Measurements from ENCODE around the gene THAP7. TPM values are rescaled to one million over a fixed set of nuclear protein-coding genes. Genes with fewer than 3 reads are reported as not detected.
A peak's percentile ranks its signal among the peaks of the same experiment; 100 is the strongest.

THAP7 gene
- total RNA-seq, 4 donors from 2014 or later: 16.2 to 45.9 (median 30.9) TPM

- intact Hi-C loops (cut with DNase I; ENCODE audit: low total_unique reads): no loop called here
Observed at GRCh38 chr22:21016644-21017420, 14.9 kb upstream of the THAP7 start.

GRCh38 chr22:21015466-21016006 lies 13.6 kb upstream of the THAP7 start:
- H3K27ac ChIP-seq: peak overlapping the region in 1 of 2 donors; percentile 25
- TF ChIP-seq CTCF (IDR thresholded peaks at IDR 0.05) (no peak), POLR2A (IDR thresholded peaks at IDR 0.05) (no peak)
- no peak for DNase-seq
- intact Hi-C loops (cut with DNase I; ENCODE audit: low total_unique reads): no loop called here
- H3K4me1 ChIP-seq: peaks cover 4 to 11% of the 10 kb centered on the region in 2 donors
- H3K36me3 ChIP-seq: no peaks in the 10 kb centered on the region
- H3K4me3 ChIP-seq: no peak overlapping the region
- no peaks in the 10 kb centered on the region for H3K27me3 ChIP-seq
- H3K9me3 ChIP-seq: no peaks in the 10 kb centered on the region

More at GRCh38 chr22:21016644-21017420, 14.9 kb upstream of the THAP7 start:
- H3K27me3 ChIP-seq: no peaks in the 10 kb centered on the region
- no peak for DNase-seq
- H3K4me1 ChIP-seq: peaks cover 4 to 11% of the 10 kb centered on the region in 2 donors
- no peak for TF ChIP-seq CTCF (IDR thresholded peaks at IDR 0.05)
- TF ChIP-seq POLR2A (IDR thresholded peaks at IDR 0.05): no peak
- H3K36me3 ChIP-seq: no peaks in the 10 kb centered on the region
- H3K27ac ChIP-seq: no peak overlapping the region
- H3K9me3 ChIP-seq: no peaks in the 10 kb centered on the region
- H3K4me3 ChIP-seq: no peak overlapping the region

- Histone ChIP-seq H3K27me3 (no peaks in the 10 kb centered on the region), H3K36me3 (no peaks in the 10 kb centered on the region), H3K27ac (peak within 1 kb of the TSS; percentile 16 to 79), H3K4me3 (peak within 1 kb of the TSS; percentile 12 to 43), H3K4me1 (peaks cover 4 to 11% of the 10 kb centered on the region in 2 donors), H3K9me3 (no peaks in the 10 kb centered on the region)
- no peak for DNase-seq
- TF ChIP-seq CTCF (IDR thresholded peaks at IDR 0.05) (no peak), POLR2A (IDR thresholded peaks at IDR 0.05) (no peak)
- intact Hi-C loops (cut with DNase I; ENCODE audit: low total_unique reads): no loop called here
Observed at GRCh38 chr22:21014726-21015465, 13.0 kb upstream of the THAP7 start, which contains the start of gene P2RX6. P2RX6 (plus strand) TSS chr22:21015165; CDS start chr22:21015175, 10 bp downstream.

- Histone ChIP-seq H3K4me3 (peak overlapping the region; percentile 12 to 43), H3K9me3 (no peaks in the 10 kb centered on the region), H3K4me1 (peaks cover 4 to 11% of the 10 kb centered on the region in 2 donors), H3K27me3 (no peaks in the 10 kb centered on the region), H3K27ac (peak overlapping the region; percentile 16 to 79), H3K36me3 (no peaks in the 10 kb centered on the region)
- no peak for TF ChIP-seq CTCF (IDR thresholded peaks at IDR 0.05)
- no peak for TF ChIP-seq POLR2A (IDR thresholded peaks at IDR 0.05)
- peak; percentile 88 to 89 for DNase-seq
- intact Hi-C loops (cut with DNase I; ENCODE audit: low total_unique reads): no loop called here
Observed at GRCh38 chr22:21014202-21014725, 12.3 kb upstream of the THAP7 start.

Measured in uterus (tissue), 4 donors.